ENCODE results near the gene TBC1D1. TPM values are rescaled to one million over a fixed set of nuclear protein-coding genes. Genes with fewer than 3 reads are reported as not detected.

Gene TBC1D1
- total and polyA plus RNA-seq, 5 donors from 2014 or later = 12.3 to 48.2 (median 19.4) TPM

GRCh38 chr4:37879365-37879764 is 11.5 kb upstream of the TBC1D1 start:
- Histone ChIP-seq H3K9me3 (ENCODE audit: control insufficient read depth in 2 of 2, low read length in 2 of 2) (no peaks in the 10 kb centered on the region), H3K4me1 (ENCODE audit: control insufficient read depth, insufficient read depth, low read length, poor library complexity, severe bottlenecking) (no peaks in the 10 kb centered on the region), H3K36me3 (ENCODE audit: control insufficient read depth, insufficient read depth, low read length) (no peaks in the 10 kb centered on the region), H3K27me3 (ENCODE audit: control insufficient read depth, insufficient read depth, low read length) (peaks cover 3% of the 10 kb centered on the region), H3K4me3 (ENCODE audit: low read depth, low read length) (no peak overlapping the region), H3K27ac (ENCODE audit: insufficient read depth, low read length, poor library complexity, severe bottlenecking) (no peak overlapping the region)
- Mint-ChIP-seq H3K4me1 (peaks cover 0 to 5% (median 2%) of the 10 kb centered on the region in 4 donors), H3K27me3 (peaks cover 17% of the 10 kb centered on the region), H3K4me3 (no peak overlapping the region), H3K27ac (no peak overlapping the region), H3K36me3 (no peaks in the 10 kb centered on the region), H3K9me3 (no peaks in the 10 kb centered on the region)
- DNase-seq (no peak), ATAC-seq (ENCODE audit: low read depth in 2 of 2) (no peak)

- Histone ChIP-seq H3K9me3 (ENCODE audit: control insufficient read depth in 2 of 2, low read length in 2 of 2) (no peaks in the 10 kb centered on the region), H3K27ac (ENCODE audit: insufficient read depth, low read length, poor library complexity, severe bottlenecking) (no peak overlapping the region), H3K4me3 (ENCODE audit: low read depth, low read length) (no peak overlapping the region), H3K36me3 (ENCODE audit: control insufficient read depth, insufficient read depth, low read length) (no peaks in the 10 kb centered on the region), H3K4me1 (ENCODE audit: control insufficient read depth, insufficient read depth, low read length, poor library complexity, severe bottlenecking) (no peaks in the 10 kb centered on the region), H3K27me3 (ENCODE audit: control insufficient read depth, insufficient read depth, low read length) (peaks cover 3% of the 10 kb centered on the region)
- ATAC-seq (ENCODE audit: low read depth in 2 of 2) (no peak), DNase-seq (no peak)
- H3K36me3 Mint-ChIP-seq = no peaks in the 10 kb centered on the region
- H3K27me3 Mint-ChIP-seq = peaks cover 23% of the 10 kb centered on the region
- peaks cover 0 to 5% (median 1%) of the 10 kb centered on the region in 4 donors for H3K4me1 Mint-ChIP-seq
- no peak overlapping the region for H3K27ac Mint-ChIP-seq
- no peak overlapping the region for H3K4me3 Mint-ChIP-seq
- H3K9me3 Mint-ChIP-seq = no peaks in the 10 kb centered on the region
These were observed 9.1 kb upstream of the TBC1D1 start for GRCh38 chr4:37881811-37882210.

GRCh38 chr4:37882665-37883296 is 8.1 kb upstream of the TBC1D1 start:
- peaks cover 3% of the 10 kb centered on the region for H3K27me3 ChIP-seq (ENCODE audit: control insufficient read depth, insufficient read depth, low read length)
- H3K4me1 Mint-ChIP-seq = peaks cover 0 to 5% (median 1%) of the 10 kb centered on the region in 4 donors
- no peak overlapping the region for H3K4me3 Mint-ChIP-seq
- H3K4me3 ChIP-seq (ENCODE audit: low read depth, low read length) = no peak overlapping the region
- H3K36me3 Mint-ChIP-seq = no peaks in the 10 kb centered on the region
- H3K27ac ChIP-seq (ENCODE audit: insufficient read depth, low read length, poor library complexity, severe bottlenecking) = no peak overlapping the region
- ATAC-seq (ENCODE audit: low read depth in 2 of 2) (no peak), DNase-seq (no peak)
- no peak overlapping the region for H3K27ac Mint-ChIP-seq
- H3K9me3 ChIP-seq (ENCODE audit: control insufficient read depth in 2 of 2, low read length in 2 of 2) = no peaks in the 10 kb centered on the region
- no peaks in the 10 kb centered on the region for H3K4me1 ChIP-seq (ENCODE audit: control insufficient read depth, insufficient read depth, low read length, poor library complexity, severe bottlenecking)
- peaks cover 26% of the 10 kb centered on the region for H3K27me3 Mint-ChIP-seq
- no peaks in the 10 kb centered on the region for H3K36me3 ChIP-seq (ENCODE audit: control insufficient read depth, insufficient read depth, low read length)
- H3K9me3 Mint-ChIP-seq = no peaks in the 10 kb centered on the region

GRCh38 chr4:37884855-37885487 is 5.9 kb upstream of the TBC1D1 start:
- ATAC-seq (ENCODE audit: low read depth in 2 of 2) (no peak), DNase-seq (no peak)
- Histone ChIP-seq H3K27ac (ENCODE audit: insufficient read depth, low read length, poor library complexity, severe bottlenecking) (no peak overlapping the region), H3K4me1 (ENCODE audit: control insufficient read depth, insufficient read depth, low read length, poor library complexity, severe bottlenecking) (no peaks in the 10 kb centered on the region), H3K27me3 (ENCODE audit: control insufficient read depth, insufficient read depth, low read length) (peaks cover 3% of the 10 kb centered on the region), H3K36me3 (ENCODE audit: control insufficient read depth, insufficient read depth, low read length) (no peaks in the 10 kb centered on the region), H3K9me3 (ENCODE audit: control insufficient read depth in 2 of 2, low read length in 2 of 2) (no peaks in the 10 kb centered on the region), H3K4me3 (ENCODE audit: low read depth, low read length) (no peak overlapping the region)
- peaks cover 26% of the 10 kb centered on the region for H3K27me3 Mint-ChIP-seq
- no peak overlapping the region for H3K4me3 Mint-ChIP-seq
- peaks cover 0 to 7% (median 3%) of the 10 kb centered on the region in 4 donors for H3K4me1 Mint-ChIP-seq
- no peaks in the 10 kb centered on the region for H3K36me3 Mint-ChIP-seq
- no peaks in the 10 kb centered on the region for H3K9me3 Mint-ChIP-seq
- H3K27ac Mint-ChIP-seq = no peak overlapping the region

GRCh38 chr4:37885496-37885895 is 5.4 kb upstream of the TBC1D1 start:
- Histone ChIP-seq H3K36me3 (ENCODE audit: control insufficient read depth, insufficient read depth, low read length) (no peaks in the 10 kb centered on the region), H3K27me3 (ENCODE audit: control insufficient read depth, insufficient read depth, low read length) (peaks cover 3% of the 10 kb centered on the region), H3K27ac (ENCODE audit: insufficient read depth, low read length, poor library complexity, severe bottlenecking) (no peak overlapping the region), H3K4me1 (ENCODE audit: control insufficient read depth, insufficient read depth, low read length, poor library complexity, severe bottlenecking) (peaks cover 4% of the 10 kb centered on the region), H3K9me3 (ENCODE audit: control insufficient read depth in 2 of 2, low read length in 2 of 2) (no peaks in the 10 kb centered on the region), H3K4me3 (ENCODE audit: low read depth, low read length) (no peak overlapping the region)
- Mint-ChIP-seq H3K27ac (no peak overlapping the region), H3K4me3 (no peak overlapping the region), H3K27me3 (peaks cover 26% of the 10 kb centered on the region), H3K36me3 (no peaks in the 10 kb centered on the region), H3K4me1 (peaks cover 0 to 7% (median 3%) of the 10 kb centered on the region in 4 donors), H3K9me3 (no peaks in the 10 kb centered on the region)
- DNase-seq = no peak
- ATAC-seq (ENCODE audit: low read depth in 2 of 2) = no peak

- H3K4me1 ChIP-seq (ENCODE audit: control insufficient read depth, insufficient read depth, low read length, poor library complexity, severe bottlenecking) = peaks cover 26% of the 10 kb centered on the region
- Mint-ChIP-seq H3K27me3 (peaks cover 9% of the 10 kb centered on the region), H3K4me3 (peak overlapping the region; percentile 52 to 97 (median 84))
These were observed 759 bp upstream of the TBC1D1 start for GRCh38 chr4:37889849-37890800.

GRCh38 chr4:37891260-37892159 is 626 bp downstream of the TBC1D1 start:
- peak overlapping the region; percentile 74 for H3K27ac ChIP-seq (ENCODE audit: insufficient read depth, low read length, poor library complexity, severe bottlenecking)
- H3K4me3 Mint-ChIP-seq = peak overlapping the region; percentile 92 to 98 (median 97)
- peak overlapping the region; percentile 97 for H3K4me3 ChIP-seq (ENCODE audit: low read depth, low read length)
- peak; percentile 65 to 70 for ATAC-seq (ENCODE audit: low read depth in 2 of 2)
- H3K27me3 ChIP-seq (ENCODE audit: control insufficient read depth, insufficient read depth, low read length) = no peaks in the 10 kb centered on the region
- no peaks in the 10 kb centered on the region for H3K36me3 ChIP-seq (ENCODE audit: control insufficient read depth, insufficient read depth, low read length)
- H3K27ac Mint-ChIP-seq = peak overlapping the region; percentile 88 to 97 (median 88)
- H3K27me3 Mint-ChIP-seq = peaks cover 4% of the 10 kb centered on the region
- peak; percentile 39 to 90 (median 65) for DNase-seq
- H3K4me1 Mint-ChIP-seq = peaks cover 9 to 49% (median 34%) of the 10 kb centered on the region in 4 donors
- no peaks in the 10 kb centered on the region for H3K9me3 Mint-ChIP-seq
- H3K4me1 ChIP-seq (ENCODE audit: control insufficient read depth, insufficient read depth, low read length, poor library complexity, severe bottlenecking) = peaks cover 34% of the 10 kb centered on the region
- H3K9me3 ChIP-seq (ENCODE audit: control insufficient read depth in 2 of 2, low read length in 2 of 2) = no peaks in the 10 kb centered on the region
- no peaks in the 10 kb centered on the region for H3K36me3 Mint-ChIP-seq

More at GRCh38 chr4:37889849-37890800, 759 bp upstream of the TBC1D1 start:
- Mint-ChIP-seq H3K9me3 (no peaks in the 10 kb centered on the region), H3K36me3 (no peaks in the 10 kb centered on the region), H3K4me1 (peaks cover 9 to 37% (median 26%) of the 10 kb centered on the region in 4 donors), H3K27ac (peak overlapping the region in 1 of 3 donors; percentile 20)
- Histone ChIP-seq H3K9me3 (ENCODE audit: control insufficient read depth in 2 of 2, low read length in 2 of 2) (no peaks in the 10 kb centered on the region), H3K36me3 (ENCODE audit: control insufficient read depth, insufficient read depth, low read length) (no peaks in the 10 kb centered on the region), H3K27ac (ENCODE audit: insufficient read depth, low read length, poor library complexity, severe bottlenecking) (peak overlapping the region; percentile 74), H3K4me3 (ENCODE audit: low read depth, low read length) (no peak overlapping the region), H3K27me3 (ENCODE audit: control insufficient read depth, insufficient read depth, low read length) (no peaks in the 10 kb centered on the region)
- DNase-seq (peak; percentile 7 to 44 (median 23)), ATAC-seq (ENCODE audit: low read depth in 2 of 2) (peak; percentile 22 to 26)
